DMS53 treated with DMSO at 0.1 percent for 48 hours (cell line): ENCODE measurements around the gene MEIOSIN.

ENCODE experiments used
- DNase-seq: peaks from one replicate; lab custom pipeline; 2025; ENCODE audit not compliant: unreplicated experiment; lab: John Stamatoyannopoulos, UW

Gene MEIOSIN

GRCh38 chr19:45764945-45765701 lies 31.9 kb downstream of the MEIOSIN start:
- DNase-seq: no peak

- DNase-seq: no peak
Observed at GRCh38 chr19:45765702-45766295, 32.6 kb downstream of the MEIOSIN start.

DNA sequence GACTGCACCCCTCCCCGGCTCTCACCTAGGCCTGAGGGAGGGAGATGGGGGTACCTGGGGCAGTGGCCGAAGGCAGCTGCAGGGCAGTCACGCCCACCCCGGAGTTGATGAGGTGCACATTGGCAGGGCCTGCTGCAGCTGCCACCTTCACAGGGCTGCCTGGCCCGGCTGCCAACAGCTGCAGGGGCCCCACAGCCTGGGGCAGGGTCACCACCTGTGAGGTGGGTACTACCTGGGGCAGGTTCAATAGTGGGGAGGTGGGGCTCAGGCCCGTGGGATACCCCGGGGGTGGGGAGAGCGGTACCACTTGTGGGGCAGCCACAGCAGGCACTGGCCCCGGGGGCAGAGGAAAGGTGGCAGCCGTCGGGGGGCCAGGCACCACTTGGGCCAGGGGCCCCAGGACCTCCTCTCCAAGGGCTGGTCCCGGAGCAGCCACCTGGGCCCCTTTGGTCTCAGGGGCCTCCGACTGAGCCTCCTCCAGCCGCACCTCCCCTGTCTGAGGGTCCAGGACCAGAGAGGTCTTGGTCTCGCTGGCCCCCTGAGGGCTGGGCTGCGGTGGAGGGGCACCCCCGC lies 33.1 kb downstream of the MEIOSIN start:
- DNase-seq: no peak

DNA sequence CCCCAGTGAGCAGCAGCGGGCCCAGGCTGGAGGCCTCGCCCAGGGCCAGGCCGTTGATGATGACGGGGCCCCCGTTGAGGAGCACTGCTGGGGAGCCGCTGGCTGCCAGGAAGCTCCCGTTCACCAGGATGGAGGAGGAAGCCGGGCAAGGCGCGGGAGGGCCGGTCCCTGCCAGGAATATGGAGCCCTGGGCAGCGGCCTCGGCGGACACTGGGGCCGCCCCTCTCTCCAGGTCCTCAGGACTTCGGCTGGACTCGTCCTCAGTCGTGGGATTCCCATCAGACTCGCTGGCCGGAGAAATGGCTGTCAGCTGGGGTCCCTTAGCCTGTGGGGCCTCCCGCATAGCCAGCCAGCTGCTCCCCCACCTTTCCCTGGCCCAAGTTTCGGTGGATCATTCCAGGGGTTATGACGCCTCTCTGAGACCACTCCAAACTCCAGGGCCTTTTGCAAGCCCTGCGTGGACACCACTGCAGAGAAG lies 33.7 kb downstream of the MEIOSIN start:
- no peak for DNase-seq

GRCh38 chr19:45767410-45767880 lies 34.2 kb downstream of the MEIOSIN start:
- no peak for DNase-seq

GRCh38 chr19:45767881-45768654 lies 34.8 kb downstream of the MEIOSIN start:
- peak; percentile 29 for DNase-seq

- no peak for DNase-seq
Observed at GRCh38 chr19:45768655-45768983, 35.4 kb downstream of the MEIOSIN start.

GRCh38 chr19:45768984-45769782 lies 35.9 kb downstream of the MEIOSIN start, which contains the start of gene SIX5:
TSS of gene SIX5 (minus strand) at chr19:45769252. CDS start at chr19:45768844, 408 bp downstream.
- DNase-seq: peak; percentile 94

DNA sequence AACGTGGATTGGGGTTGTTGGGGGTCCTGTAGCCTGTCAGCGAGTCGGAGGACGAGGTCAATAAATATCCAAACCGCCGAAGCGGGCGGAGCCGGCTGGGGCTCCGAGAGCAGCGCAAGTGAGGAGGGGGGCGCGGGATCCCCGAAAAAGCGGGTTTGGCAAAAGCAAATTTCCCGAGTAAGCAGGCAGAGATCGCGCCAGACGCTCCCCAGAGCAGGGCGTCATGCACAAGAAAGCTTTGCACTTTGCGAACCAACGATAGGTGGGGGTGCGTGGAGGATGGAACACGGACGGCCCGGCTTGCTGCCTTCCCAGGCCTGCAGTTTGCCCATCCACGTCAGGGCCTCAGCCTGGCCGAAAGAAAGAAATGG lies 36.6 kb downstream of the MEIOSIN start:
- peak; percentile 53 for DNase-seq

DNA sequence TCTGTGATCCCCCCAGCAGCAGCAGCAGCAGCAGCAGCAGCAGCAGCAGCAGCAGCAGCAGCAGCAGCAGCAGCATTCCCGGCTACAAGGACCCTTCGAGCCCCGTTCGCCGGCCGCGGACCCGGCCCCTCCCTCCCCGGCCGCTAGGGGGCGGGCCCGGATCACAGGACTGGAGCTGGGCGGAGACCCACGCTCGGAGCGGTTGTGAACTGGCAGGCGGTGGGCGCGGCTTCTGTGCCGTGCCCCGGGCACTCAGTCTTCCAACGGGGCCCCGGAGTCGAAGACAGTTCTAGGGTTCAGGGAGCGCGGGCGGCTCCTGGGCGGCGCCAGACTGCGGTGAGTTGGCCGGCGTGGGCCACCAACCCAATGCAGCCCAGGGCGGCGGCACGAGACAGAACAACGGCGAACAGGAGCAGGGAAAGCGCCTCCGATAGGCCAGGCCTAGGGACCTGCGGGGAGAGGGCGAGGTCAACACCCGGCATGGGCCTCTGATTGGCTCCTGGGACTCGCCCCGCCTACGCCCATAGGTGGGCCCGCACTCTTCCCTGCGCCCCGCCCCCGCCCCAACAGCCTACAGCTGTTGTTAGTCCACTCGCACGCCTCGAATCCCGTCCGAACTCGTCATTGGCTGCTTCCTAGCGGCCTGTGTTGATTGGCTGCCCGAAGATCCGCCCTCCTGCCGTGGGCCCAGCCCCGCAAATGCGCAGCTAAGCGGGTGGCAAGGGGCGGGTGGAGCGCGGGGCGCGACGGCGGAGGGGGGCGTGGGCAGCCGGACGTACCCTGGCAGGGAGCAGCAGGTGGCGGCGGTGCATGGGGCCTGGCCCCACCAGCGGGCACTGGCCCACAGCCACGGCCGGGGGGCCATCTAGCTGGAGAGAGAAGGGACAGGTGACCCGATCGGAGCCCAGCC lies 37.2 kb downstream of the MEIOSIN start:
- DNase-seq: peak; percentile 98

GRCh38 chr19:45771311-45771933 lies 38.2 kb downstream of the MEIOSIN start:
- peak; percentile 58 for DNase-seq

DNA sequence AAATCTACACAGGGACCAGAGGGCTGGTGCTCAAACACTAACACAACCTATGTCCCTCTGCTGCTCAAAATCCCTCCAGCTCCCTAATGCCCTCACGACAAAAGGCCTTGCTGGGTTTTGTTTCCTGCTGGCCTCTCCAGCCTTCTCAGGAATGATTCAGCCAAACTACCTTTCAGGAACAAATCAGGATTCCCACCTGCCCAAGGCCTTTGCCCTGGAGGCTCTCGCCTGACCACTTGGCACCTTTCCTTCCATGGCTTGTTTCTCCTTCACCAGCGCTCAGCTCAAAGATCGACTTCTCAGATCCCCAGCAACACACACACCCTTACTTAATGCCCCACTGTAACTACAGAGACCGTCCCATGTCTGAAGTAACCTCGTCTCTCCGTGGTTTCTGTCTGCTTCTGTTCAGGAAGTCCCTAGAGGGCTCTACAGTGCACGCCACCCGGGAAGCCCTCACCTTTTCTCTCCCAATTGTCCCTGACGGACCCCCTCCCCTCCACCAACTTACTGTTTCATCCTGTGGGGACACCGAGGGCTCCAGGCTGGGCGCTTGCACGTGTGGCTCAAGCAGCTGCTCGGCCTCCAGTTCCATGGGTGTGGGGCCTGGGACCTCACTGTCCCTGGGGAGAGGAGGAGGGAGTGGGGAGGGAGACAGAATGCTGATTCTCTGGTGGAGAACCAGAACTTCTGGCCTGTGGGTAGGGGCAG lies 39.0 kb downstream of the MEIOSIN start:
- DNase-seq: peak; percentile 41

- DNase-seq: no peak
Observed at GRCh38 chr19:45772912-45773311, 39.7 kb downstream of the MEIOSIN start.

GRCh38 chr19:45773384-45773783 lies 40.1 kb downstream of the MEIOSIN start:
- peak; percentile 38 for DNase-seq

DNA sequence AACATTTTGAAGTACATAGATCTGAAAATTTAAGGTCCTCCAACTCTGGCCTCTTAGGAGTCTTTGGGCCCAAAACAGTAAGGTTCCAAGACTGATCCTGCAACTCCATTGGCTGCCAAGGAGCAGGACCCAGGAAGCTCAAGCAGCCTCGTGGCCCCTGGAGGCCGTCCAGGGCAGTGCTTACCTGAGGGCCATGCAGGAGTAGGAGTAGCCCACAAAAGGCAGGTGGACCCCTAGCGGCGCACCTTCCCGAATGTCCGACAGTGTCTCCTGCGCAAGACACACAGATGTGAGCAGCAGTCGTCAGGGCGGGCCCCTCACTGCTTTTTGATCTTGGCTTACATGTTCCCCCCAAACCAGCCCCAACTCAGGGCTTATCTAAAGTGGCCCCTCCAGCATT lies 41.5 kb downstream of the MEIOSIN start:
- no peak for DNase-seq

- no peak for DNase-seq
Observed at GRCh38 chr19:45777395-45777961, 44.2 kb downstream of the MEIOSIN start.

DNA sequence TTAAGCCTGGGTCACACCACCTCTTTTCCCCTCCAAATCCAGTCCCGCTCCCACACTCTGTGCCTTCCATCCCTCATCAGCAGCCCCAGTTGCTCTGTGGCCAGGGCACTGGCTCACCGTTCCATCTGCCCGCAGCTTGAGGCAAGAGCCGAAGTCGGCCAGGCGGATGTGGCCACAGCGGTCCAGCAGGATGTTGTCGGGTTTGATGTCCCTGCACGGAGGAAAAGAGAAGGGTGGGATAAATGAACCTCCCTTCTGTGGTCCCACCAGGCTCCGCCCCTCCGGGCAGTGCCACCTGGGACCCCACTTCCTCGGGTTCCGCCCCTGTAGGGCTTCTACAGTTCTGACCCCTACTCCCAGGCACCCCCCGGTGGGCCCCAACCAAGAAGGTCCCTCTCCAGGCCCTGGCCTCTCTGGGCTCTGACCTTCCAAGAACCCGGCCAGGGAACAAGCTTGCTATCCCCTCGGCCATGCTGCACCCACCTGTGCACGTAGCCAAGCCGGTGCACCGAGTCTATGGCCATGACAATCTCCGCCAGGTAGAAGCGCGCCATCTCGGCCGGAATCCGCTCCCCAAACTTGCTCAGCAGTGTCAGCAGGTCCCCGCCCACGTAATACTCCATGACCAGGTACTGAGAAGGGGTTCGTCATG lies 44.9 kb downstream of the MEIOSIN start:
- DNase-seq: no peak
